Right forelimb (tissue), 1 donor: ENCODE data around the gene VEGFB.
"Not testable (repeated sequence)": the region's sequence is repeated elsewhere in the genome, so short reads cannot be mapped to it uniquely, and the experiment has no call there.

Experiments
- DNase-seq: peaks from one replicate; pipeline ENCODE4 v3.0.0-alpha.2; 2018

The VEGFB gene

DNA sequence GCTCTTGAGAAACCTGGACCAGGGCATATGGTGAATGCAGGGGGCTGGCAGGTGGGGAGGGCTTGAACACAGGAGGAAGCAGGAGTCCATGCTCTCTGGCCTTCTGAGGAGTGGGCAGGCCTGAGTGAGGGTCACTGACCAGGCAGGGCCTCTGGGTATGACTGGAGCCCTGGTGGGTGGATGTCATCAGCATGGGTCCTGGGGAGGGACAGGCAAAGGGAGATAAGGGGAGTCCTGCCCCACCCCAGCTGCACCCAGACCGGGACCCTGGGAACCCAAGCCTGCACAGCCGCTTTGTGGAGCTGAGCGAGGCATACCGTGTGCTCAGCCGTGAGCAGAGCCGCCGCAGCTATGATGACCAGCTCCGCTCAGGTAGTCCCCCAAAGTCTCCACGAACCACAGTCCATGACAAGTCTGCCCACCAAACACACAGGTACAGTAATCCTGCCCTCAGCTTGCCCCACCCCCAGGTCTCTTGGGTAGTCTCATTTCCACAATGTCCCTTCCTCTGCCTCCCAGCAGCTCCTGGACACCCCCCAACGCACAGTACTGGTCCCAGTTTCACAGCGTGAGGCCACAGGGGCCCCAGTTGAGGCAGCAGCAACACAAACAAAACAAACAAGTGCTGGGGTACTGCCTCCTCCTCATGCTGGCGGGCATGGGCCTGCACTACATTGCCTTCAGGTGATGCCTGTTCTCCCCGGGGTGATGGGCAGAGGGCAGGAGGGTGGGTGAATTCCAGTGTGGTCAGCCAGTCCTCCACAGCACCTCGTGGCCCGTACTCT lies 2.0 kb upstream of the VEGFB start:
- no peak for DNase-seq

DNA sequence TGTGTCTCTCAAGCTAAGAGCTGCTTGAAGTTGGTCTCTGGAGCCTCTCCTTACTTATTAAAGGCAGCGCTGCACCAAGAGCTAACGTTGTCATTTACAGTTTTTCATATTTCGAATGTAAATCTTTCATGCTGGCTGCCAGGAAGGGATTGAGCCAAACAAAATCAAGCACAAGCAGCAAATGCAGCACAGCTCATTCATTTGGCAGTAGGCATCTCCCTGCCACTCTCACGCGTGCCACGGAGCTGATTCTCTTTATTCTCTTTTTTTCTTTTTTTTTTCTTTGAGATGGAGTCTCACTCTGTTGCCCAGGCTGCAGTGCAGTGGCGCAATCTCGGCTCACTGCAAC lies 1.4 kb upstream of the VEGFB start:
- no peak for DNase-seq

DNA sequence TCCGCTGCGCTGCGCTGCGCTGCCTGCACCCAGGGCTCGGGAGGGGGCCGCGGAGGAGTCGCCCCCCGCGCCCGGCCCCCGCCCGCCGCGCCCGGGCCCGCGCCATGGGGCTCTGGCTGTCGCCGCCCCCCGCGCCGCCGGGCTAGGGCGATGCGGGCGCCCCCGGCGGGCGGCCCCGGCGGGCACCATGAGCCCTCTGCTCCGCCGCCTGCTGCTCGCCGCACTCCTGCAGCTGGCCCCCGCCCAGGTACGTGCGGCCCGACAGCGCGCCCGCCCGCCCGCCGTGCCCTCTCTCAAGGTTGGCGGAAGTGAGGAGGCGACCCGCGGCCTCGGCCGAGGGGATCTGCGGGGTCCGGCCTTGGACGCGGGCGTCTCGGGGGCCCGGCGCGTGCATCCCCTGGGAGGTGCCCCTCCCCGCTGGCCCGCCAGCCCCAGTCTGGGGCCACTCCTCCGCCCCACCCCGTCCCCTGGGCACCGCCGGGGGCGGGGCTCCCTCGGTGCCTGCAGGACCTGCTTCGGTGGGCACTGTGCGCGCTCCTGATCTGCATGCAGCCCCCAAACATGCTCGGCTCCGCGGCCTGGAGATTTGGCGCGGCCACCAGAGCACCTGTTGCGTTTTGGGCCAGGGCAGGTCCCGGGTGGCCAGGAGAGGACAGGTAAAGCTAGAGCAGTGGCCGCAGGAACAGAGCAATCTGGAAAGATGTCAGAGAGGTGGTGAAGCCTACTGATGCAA lies 429 bp downstream of the VEGFB start:
- DNase-seq, result no peak

DNA sequence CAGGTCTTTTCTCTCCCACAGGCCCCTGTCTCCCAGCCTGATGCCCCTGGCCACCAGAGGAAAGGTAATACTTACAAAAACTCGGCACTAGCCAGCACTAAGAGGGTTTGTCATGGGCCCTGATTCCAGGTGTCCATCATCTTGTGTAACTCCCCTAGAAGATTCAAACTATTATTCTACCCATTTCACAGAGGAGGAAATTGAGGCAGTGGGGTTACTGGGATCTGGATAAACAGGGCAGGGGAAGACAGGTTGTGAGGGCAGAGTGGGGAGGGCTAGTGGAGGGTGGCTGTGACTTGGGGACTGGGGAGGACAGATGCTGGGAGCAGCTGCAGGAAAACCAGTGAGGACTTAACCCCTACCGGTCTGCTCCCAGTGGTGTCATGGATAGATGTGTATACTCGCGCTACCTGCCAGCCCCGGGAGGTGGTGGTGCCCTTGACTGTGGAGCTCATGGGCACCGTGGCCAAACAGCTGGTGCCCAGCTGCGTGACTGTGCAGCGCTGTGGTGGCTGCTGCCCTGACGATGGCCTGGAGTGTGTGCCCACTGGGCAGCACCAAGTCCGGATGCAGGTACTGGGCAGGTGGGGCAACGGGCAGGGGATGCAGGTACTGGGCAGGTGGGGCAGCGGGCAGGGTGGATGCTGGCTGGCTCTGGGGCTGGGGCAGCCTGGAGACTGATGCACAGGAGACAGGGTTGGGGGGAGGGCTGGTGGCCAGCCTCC lies 1.2 kb downstream of the VEGFB start:
- no peak for DNase-seq

DNA sequence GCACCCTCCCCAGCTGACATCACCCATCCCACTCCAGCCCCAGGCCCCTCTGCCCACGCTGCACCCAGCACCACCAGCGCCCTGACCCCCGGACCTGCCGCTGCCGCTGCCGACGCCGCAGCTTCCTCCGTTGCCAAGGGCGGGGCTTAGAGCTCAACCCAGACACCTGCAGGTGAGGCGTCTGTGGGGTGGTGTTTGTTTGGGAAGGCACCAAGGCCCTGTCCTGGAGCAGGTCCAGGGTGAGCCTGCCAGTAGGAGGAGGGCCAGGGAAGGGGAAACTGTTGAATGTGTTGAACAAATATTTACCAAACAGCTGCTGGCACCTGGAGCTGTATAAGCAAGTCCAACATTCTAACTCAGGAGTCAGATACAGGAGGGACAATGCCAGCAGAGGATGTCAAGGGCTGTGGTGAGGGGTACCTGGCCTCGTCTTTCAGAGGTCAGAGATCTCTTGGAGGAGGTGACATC lies 3.1 kb downstream of the VEGFB start:
- no peak for DNase-seq

DNA sequence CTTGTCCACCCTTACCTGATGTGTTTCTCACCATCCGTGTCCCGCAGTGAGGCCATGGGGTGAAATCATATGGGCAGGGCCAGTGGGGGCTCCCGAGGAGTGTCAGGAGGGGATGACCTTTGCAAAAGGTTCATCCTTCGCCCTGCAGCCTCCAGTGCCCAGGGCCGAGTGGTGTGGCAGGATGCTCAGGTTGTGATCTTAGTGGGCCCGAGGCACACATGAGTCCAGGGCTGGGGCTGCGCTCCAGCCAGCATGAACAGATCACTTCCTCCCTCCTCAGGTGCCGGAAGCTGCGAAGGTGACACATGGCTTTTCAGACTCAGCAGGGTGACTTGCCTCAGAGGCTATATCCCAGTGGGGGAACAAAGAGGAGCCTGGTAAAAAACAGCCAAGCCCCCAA lies 3.7 kb downstream of the VEGFB start:
- DNase-seq, result no peak

DNA sequence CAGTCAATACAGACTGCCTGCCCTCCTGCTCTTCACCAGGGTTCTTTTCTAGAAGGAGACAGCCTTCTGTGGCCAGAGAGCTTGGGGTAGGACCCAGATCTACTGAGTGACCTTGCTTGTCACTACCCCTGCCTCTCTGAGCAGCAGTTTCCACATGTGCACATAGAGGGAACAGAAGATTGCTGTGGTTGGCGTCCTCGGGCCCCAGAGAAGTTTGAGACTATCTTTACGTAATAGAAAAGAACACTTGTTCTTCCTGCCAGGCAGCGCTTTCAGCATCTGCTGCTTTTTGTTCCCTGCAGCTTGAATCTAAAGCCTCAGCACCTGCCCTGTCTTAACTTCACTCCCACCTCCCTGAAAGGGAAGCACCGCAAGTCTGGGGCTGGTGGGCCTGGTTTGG lies 4.6 kb downstream of the VEGFB start:
- no peak for DNase-seq

DNA sequence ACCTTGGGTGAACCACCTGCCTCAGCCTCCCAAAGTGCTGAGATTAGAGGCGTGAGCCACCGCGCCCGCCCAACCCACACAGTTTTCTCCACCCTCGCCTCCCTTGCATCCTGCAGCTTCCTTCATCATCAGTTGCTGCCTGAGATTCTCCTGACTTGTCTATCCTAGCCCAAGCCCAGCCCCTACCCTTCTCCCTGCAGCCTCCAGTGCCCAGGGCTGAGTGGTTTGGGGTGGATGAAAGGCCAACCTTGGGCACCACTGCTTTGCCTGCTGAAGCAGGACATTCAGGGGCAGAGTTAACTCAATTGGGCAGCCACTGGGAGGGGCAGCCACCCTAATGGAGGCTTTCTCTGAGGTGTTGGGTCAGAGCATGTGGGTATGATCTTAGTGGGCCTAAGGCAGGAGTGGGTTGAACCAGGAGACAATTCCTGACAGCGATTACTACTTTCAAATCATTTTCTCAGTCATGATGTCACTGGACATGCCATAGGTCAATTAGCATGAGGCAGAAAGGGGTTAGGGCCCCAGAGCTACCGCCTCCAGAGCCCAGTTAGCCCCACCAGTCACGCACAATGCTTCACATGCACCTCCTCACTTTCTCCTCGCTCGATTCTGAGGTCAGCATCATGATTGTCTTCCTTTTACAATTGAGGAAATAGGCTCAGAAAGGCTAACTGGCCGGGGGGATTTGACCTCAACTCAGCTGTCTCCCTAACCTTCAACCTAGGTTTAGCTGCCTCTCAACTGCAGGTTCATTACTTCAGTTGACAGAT lies 5.5 kb downstream of the VEGFB start:
- no peak for DNase-seq

DNA sequence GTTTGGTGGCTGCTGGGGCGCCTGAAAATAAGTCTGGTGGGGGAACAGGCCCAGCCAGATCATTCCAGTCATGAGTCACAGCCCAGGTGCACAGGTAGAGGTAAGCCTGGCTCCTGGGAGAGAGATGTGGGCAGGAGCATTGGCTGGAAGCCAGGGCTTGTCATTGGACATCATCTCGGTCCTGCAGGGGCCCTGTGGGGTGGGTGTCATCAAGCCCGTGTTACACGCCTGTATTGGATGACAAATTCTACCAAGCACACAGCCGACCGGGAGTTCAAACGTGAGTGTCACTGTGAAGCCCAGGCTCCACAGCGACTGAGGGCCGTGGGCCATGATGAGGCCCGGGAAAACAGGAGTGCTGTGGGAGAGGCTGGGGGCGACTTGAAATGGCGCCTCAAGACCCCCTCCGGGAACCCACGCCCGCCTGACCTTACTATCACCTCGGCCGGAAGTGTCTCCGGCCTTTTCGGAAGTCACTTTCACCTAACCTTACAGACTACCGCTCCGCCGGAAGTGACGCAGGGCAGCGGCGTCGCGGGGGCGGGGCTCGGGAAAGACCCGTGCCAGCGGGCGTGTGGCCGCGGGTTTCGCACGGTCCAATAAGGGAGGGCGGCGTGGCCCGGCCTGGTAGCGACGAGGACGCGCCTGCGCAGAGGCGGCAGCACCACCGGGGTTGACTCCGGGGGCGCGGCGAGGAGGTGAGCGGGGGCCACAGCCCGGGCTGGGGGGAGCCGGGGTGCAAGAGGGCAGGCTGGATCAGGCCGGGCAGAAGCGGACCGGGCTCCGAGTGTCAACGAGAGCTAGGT lies 6.3 kb downstream of the VEGFB start, which contains the start of gene FKBP2:
Gene FKBP2, plus strand, starts transcription at position 661 of the 806 bp plus-strand sequence. CDS start 1,293 bp downstream, outside the sequence.
- peak; percentile 99 for DNase-seq

DNA sequence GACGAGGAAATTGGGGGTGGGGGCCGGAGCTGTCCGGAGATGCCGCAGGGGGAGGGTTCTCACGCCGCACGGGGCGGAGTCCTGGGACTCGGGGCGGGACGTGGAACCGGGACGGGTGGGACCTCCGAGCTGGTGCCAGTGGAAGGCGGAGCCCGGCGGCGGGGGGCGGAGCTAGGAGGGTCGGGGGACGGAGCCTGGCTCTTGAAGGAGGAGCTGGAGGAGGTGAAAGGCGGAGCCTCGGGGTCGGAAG lies 6.8 kb downstream of the VEGFB start:
- DNase-seq, result peak; percentile 100

DNA sequence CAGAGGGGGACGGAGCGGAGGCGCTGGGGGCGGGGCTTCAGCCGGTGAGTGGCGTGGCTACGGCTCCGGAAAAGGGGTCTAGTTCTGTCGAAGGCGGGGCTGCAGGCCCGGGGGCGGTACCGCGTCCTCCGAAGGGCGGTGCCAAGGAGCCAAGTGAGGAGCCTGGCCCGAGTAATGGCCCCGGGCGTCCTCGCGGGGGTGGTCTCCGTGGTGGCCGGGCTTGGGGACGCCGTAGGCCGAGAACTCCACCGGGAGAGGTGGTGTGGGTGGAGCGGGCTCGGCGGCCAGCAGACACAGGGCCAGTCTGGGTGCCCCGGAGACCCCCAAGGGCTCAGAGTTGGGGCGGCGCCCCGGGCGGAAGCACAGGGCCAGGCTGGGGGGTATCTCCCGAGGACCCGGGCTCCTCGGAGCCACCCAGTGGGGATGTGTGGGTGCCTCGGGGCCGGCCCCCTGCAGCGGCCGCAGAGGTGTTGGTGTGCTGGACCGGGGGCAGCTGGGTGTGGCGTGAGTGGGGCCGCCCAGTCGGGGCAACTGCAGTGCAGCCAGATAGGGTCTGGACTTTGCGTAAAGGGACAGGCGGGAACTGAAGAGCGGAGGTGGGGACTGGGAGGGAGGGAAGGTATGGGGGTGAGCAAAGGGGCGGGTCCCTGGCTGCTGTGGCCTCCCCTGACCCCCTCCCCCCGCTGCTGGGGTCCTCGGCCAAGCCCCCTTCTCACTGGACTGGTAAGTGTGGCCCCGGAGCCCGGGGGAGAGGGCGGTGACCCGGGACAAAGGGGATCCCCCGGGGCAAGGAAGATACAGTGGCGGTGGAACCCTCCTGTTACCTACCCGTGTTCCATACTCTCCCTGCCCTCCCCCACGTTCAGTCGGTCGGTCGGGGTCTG lies 7.3 kb downstream of the VEGFB start:
- no peak for DNase-seq

DNA sequence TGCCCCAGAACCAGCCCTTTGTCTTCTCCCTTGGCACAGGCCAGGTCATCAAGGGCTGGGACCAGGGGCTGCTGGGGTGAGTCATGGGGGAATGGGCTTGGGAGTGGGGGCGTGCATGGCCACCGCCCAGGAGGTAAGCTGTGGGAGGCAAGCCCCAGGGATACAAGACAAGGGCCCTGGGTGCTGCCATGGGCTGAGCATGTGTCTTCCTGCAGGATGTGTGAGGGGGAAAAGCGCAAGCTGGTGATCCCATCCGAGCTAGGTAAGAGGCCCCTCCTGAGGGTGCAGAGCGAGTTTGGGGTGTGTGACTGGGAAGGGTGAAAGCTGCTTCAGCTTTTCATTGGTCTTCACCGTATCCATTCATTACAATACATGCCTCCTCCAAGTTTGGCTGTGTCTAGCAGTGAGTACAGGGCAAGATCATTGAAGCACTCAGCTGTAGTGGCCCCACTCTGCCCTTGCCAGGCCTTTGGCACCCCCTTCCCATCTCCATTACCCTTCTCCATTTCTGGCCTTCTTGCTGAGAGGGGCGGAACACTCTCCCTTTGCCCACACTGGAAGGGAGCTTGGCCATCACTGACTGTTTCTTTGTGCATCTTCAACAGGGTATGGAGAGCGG lies 9.0 kb downstream of the VEGFB start:
- no peak for DNase-seq

DNA sequence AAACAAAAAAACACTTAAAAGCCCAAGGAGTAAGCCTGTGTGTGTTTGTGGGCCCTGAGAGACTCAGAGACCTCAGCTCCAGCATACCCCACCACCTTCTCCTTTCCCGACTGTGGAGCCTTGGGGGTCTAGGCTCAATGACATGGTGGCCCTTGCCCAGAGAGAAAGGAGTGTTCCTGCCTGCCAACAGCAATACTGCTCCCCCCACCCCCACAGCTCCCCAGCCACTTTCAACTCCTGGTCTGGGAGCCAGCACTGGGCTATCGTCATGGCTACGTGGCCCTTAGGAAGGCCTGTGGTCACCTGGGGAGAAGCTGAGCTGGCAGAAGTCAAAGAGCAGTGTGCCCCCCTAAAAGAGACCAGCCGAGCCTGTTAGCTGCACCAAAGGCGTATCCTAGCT lies 9.7 kb downstream of the VEGFB start:
- no peak for DNase-seq

DNA sequence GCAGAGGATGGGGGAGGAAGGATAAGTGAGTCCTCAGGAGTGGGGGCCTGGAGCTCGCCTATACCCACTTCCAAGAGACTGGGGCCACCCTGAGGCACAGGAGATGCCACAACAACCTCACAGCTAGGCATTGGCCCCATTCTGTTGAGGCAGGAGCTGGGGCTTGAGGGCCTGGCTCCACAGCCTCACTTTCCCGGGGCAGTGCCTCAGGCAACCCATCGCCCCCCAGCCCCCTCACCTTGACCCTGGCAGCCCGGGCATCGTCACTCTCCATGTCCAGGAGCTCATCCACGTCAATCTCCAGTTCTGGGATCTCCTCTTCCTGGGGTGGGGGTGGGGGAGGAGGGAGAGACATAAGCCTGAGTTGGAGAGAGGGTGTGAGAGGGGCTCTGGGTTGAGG lies 10.6 kb downstream of the VEGFB start:
- DNase-seq, result no peak

DNA sequence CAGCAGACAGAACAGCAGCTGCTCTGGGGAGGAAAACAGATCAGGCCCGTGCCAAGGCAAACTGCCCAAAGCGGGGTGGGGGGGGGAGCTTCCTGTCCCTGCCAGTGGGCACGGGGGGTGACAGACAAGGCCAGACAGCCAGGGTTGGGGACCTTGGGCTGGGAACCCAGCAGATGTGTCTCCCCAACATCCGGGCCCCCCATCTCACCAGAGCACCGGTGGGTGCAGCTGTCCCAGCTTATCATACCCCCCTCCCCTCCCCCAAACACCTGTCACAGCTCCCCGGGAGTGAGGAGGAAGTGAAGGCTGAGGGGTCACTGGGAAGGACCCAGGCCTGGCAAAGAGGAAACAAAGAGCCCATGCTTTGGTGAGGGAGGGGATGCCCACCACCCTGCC lies 11.0 kb downstream of the VEGFB start:
- peak; percentile 78 for DNase-seq

DNA sequence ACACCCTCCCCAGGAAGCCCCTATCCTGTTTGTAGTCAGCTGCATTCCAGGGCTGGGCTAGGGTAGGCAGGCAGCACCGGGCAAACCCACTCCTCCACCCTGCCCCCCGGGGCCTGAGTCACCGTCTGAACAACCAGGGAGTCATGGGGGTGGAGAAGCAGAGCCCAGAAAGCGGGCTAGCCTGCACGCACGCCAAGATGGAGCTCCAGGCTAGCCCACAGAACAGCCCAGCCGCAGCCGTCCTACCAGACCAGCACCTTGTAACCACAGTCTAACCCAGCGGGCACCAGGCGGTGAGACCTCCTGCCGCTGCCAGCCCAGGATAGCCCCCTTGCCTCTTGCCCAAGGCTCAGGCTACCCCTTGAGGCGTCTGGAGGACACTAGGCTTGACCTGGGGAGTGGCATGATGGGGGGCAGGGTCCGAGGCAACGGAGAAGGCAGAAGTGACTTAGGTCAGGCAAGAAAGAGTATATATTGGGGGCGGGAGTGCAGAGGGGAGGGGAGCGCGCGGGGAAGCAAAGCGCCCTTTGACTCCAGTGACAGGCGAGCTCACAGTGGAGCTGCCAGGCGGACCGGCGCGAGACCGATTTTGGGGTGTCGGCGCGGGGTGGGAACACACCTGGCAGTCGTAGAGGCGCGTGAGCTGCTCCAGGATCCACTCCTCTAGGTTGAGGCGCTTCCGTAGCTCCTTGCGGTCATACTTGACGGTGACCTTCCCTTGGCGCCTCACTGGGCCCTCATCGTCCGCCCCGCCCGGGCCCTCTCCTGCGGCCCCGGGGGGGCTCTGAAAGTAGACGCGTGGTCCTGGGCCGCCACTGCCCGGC lies 11.6 kb downstream of the VEGFB start:
- peak; percentile 78 for DNase-seq

DNA sequence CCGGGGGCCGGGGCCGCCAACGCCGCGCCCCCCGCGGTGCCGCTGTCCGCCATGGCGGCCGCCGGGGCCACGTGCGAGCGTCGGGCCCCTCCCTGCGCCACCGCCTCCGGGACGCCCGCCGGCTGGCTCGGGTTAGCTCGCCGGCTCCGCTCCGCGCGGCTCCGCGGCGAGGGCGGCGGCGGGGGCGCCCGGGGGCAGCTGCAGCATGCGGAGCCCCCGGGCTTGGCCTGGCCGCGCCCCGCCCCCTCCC lies 12.2 kb downstream of the VEGFB start:
- DNase-seq, result not testable (repeated sequence)

DNA sequence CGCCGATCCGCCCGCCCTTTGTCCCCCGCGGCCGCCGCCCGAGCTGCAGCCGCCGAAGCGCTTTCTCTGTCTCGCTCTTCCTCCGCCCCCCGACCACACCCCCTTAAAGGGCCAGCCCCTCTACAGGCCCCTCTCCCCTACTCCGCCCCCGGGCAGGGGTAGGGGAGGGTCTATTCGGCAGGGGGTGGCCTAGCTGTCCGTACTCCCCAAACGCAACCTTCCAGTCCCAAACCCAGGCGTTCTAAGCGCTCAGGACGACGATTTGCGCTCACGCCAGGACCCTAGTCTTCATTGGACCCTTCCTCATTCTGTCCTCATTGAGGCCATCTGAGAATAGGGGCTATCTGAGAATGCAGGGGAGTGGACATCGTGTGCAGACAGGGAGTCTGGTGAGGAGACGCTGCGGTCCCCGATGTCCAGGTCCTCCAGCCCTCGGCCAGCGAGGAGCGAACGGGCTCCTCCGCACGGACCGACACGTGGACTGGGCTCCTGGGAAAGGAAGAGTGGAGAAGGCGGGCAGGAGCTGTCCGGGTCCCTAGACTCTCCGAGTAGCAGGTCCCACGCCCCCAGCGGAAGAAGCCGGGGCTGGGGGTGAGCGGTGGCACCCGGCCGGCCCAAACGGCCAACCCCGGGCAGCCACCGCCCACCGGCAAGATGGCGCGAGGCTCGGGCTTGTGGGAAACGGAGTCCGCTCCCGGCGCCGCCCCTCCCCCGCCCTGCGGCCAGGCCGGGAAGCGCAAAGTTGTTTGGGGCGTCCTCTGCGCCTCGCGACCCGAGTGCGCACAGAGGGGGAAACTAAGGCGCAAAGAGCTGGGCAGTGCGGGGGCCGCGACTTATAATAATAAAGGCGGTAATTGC lies 12.7 kb downstream of the VEGFB start, which contains the start of gene PPP1R14B:
Gene PPP1R14B, minus strand, starts transcription at position 73 of the 858 bp plus-strand sequence. CDS start 270 bp downstream, outside the sequence.
- peak; percentile 92 for DNase-seq
